Fibroblast of mammary gland (primary cell): ENCODE measurements around the gene TKT.

Experiments used
- DNase-seq: peaks from one replicate; pipeline ENCODE4 v3.0.0-alpha.2; 2010; ENCODE audit warnings: low read depth
- H3K4me3 ChIP-seq: 2 replicates; pipeline ENCODE4 v1.5.1; 2011; ENCODE audit warnings: low read depth, mild to moderate bottlenecking, low read length, moderate library complexity; ENCODE audit not compliant: control insufficient read depth
- CTCF ChIP-seq: conservative IDR thresholded peaks from 2 replicates; pipeline ENCODE4 v1.5.1; 2011; ENCODE audit warnings: low read depth, low read length, inconsistent platforms; ENCODE audit not compliant: control insufficient read depth, insufficient read depth

TKT gene

GRCh38 chr3:53219895-53220483 lies 35.8 kb downstream of the TKT start:
- DNase-seq = peak; percentile 73
- H3K4me3 ChIP-seq = no peak overlapping the region
- peak; percentile 97 for TF ChIP-seq CTCF

DNA sequence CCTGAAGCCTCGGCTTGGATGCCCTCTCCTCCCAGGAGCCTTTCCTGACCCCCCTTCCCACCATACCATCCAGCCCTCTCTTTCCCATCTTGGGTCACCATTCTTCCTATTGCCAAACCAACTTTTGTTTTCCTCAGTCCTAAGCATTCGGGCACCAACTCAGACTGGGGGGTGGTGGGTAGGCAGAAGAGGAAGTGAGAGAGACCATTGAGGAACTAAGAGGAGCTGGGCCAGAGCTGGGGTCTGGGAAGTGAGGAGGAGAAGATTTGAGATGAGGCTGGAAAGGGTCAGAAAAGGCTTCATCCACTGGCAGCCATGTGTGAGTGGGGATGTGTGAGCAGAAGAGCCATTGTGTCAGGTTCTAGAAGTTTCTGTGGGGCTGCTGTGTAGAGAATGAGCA lies 37.7 kb downstream of the TKT start:
- H3K4me3 ChIP-seq = no peak overlapping the region
- no peak for DNase-seq
- no peak for TF ChIP-seq CTCF

DNA sequence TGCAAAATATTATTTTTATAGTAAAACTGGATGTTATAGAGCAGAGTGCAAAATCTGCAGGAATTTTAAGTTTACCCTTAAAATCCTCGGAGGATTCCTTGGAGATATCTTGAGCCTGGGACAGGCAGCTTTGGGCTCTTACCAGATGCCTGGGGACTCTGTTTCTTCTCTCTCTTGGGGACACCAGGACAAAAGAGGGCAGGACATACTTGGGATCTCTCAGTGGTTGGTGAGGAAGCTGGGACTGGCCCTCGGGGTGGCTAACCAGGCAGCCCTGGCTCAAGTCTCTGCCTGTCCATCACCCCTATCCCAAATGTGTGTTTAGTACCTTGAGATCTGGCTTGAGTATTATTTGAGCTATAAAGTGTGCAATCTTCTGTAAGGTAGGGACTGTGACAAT lies 38.6 kb downstream of the TKT start:
- no peak for TF ChIP-seq CTCF
- no peak overlapping the region for H3K4me3 ChIP-seq
- no peak for DNase-seq

- DNase-seq = no peak
- no peak for TF ChIP-seq CTCF
These were observed 39.1 kb downstream of the TKT start for GRCh38 chr3:53216723-53217122.

GRCh38 chr3:53215816-53216215 lies 40.0 kb downstream of the TKT start:
- no peak for TF ChIP-seq CTCF
- no peak overlapping the region for H3K4me3 ChIP-seq
- no peak for DNase-seq

More at GRCh38 chr3:53216723-53217122, 39.1 kb downstream of the TKT start:
- no peak overlapping the region for H3K4me3 ChIP-seq

DNA sequence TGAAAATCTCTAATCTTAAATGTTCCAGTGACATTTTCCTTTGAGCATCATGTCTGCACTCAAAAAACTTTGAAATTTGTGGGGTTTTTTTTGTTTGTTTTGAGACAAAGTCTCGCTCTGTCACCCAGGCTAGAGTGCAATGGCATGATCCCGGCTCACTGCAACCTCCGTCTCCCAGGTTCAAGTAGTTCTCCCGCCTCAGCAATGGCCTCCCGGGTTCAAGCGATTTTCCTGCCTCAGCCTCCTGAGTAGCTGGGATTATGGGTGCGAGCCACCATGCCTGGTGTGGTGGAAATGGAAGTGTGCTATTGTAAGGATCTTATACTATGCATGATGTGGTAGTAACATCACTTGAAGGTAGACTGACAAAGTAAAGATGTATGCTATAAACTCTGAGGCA lies 42.5 kb downstream of the TKT start:
- no peak overlapping the region for H3K4me3 ChIP-seq
- DNase-seq = no peak
- no peak for TF ChIP-seq CTCF
